Dendritic cell treated with granulocyte-macrophage colony-stimulating factor and Interleukin-4, amounts not matched to agents 40 ng/mL and 50 ng/mL, for 4 days (primary cell): ENCODE measurements around the gene RAMP1.
A peak's percentile ranks its signal among the peaks of the same experiment; 100 is the strongest.

Experiments
- H3K27ac Mint-ChIP-seq: one replicate; pipeline ENCODE4 v1.8.0; 2022; ENCODE audit warnings: mild to moderate bottlenecking, mixed read lengths
- H3K27me3 Mint-ChIP-seq: one replicate; pipeline ENCODE4 v1.8.0; 2022; ENCODE audit warnings: mild to moderate bottlenecking, mixed read lengths
- H3K36me3 Mint-ChIP-seq: one replicate; pipeline ENCODE4 v1.8.0; 2022; ENCODE audit warnings: low read depth, mixed read lengths
- H3K4me1 Mint-ChIP-seq: one replicate; pipeline ENCODE4 v1.8.0; 2022; ENCODE audit warnings: low read depth, mixed read lengths
- H3K4me3 Mint-ChIP-seq: one replicate; pipeline ENCODE4 v1.8.0; 2022; ENCODE audit warnings: mild to moderate bottlenecking, moderate library complexity, mixed read lengths
- H3K9me3 Mint-ChIP-seq: one replicate; pipeline ENCODE4 v1.8.0; 2022; ENCODE audit warnings: mixed read lengths
- intact Hi-C: fragments of 100-400 bp; cut with micrococcal nuclease; formaldehyde crosslinking; loops from one replicate; pipeline ENCODE4 v1.15.0; 2022

RAMP1 gene

DNA sequence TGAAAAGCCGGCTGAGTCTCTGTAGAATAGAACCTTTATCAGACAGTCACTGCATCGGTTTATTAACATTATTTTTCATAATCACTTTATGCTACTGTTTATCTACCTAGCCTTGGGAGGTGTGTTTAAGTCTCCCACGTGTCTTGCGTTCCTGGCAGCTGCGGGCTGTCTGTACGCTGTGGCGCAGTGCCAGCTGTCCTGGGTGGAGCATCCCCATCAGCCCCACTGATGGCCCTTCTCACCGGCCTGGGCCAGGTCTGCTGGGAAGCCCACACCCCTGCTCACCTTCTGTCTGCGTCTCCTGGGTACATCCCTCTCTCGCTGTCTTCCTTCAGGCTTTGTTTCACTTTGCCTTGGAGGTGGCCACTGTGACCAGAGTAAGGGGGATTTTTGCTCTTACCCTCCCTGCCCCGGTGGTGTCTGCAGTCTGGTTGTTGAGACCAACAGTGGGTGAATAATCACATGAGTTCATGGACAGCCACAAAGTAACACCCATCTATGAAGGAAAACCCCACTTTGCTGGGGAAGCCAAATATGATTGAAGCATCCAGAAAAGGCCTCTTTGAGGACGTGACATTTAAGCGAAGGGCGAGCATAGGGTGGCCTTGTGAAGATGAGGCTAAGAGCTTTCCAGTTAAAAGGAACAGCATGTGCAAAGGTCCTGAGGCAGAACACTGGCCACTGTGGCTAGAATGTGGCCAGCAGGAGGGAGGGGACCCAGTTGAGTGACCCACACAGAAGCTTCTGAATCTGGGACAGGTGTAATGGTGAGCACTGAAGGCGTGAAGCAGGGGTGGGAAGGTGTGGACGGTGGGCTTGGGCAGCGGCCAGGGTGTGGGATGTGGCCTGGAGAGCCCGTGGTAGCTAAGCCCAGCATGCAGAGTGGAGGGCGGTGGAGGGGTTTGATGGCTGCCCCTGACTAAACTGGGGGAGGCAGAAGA lies 41.7 kb downstream of the RAMP1 start:
- no peaks in the 10 kb centered on the region for H3K9me3 Mint-ChIP-seq
- H3K4me3 Mint-ChIP-seq: no peak overlapping the region
- peaks cover 14% of the 10 kb centered on the region for H3K27me3 Mint-ChIP-seq
- H3K4me1 Mint-ChIP-seq: peaks cover 88% of the 10 kb centered on the region
- peaks cover 62% of the 10 kb centered on the region for H3K36me3 Mint-ChIP-seq
- intact Hi-C loops: no loop called here
- peak overlapping the region; percentile 73 for H3K27ac Mint-ChIP-seq

DNA sequence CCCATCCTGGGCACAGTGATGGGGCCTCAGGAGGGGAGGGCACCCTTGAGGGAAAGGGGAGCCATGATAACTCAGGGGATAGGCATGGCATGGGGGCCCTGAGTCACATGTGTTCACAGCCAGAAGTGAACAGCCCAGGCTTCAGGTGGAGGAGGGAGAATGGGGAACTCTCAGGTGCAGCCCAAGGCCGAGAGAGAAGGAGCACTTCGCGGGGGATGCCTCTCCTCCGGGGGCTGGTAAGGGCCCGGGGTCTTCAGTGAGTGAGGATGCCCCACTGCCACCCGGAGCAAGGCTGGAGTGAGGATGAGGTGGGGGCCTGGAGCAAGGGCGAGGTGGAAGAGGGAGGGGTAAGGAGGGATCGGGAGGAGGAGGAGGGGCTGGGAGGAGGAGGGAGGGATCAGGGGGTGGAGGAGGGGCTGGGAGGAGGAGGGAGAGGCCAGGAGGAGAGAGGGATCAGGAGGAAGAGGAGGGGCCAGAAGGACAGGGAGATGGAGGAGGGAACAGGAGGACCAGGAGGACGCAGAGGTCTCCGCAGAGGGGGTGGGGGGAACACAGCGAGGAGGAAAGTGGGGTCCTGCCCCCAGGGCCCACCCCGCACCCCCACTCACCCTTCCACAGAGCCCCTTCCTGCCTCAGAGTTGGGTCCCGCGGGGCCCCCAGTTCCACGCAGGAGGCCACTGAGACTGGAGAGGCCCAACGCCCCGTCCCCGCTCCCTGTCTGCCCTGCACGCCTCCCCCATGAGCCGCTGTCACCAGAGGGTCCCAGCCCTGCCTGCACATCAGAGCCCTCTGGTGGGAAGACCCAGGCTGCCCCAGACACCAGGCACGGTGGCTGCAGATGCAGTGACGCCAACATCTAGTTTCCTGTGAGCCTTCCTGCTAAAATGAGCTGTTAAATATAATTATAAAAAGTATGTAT lies 42.8 kb downstream of the RAMP1 start:
- peaks cover 6% of the 10 kb centered on the region for H3K9me3 Mint-ChIP-seq
- intact Hi-C loops: no loop called here
- H3K27me3 Mint-ChIP-seq: peaks cover 17% of the 10 kb centered on the region
- H3K36me3 Mint-ChIP-seq: peaks cover 58% of the 10 kb centered on the region
- no peak overlapping the region for H3K4me3 Mint-ChIP-seq
- peaks cover 84% of the 10 kb centered on the region for H3K4me1 Mint-ChIP-seq
- peak overlapping the region; percentile 73 for H3K27ac Mint-ChIP-seq

DNA sequence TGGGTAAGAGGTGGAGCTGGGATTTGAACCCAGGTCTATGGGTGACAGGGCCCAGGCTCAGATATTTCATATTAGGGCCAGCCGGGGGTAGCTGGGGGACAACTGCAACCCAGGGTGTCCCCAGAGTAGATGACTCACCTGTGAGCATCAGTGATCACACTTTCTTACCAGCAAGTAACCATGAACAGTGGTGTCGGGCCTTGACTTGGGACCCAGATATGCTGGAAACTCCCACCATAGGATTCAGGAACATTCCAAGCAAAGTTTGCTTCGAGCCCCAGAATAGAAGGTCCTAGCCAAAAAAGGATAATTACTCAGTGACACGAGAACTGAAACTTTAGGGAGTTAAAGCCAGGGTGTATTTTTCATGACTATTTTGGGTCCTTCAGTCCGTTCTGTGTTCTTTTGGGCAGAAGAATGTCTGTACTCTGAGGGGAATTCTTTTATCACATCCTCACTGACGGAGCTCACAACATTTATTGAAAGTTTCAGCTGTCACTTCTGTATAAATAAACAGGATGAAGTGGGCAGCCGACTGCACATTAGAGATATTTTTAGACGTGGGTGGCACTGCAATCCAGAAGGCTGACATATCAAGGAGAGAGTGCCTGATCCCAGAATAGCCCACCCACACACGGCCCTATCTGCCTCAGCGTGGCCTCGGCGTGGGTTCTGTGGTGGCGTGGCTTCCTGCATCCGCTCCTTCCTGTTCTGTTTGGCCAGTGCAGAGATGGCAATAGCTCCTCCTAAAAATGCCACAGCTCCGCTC lies 45.6 kb downstream of the RAMP1 start:
- H3K36me3 Mint-ChIP-seq: peaks cover 73% of the 10 kb centered on the region
- H3K27me3 Mint-ChIP-seq: peaks cover 18% of the 10 kb centered on the region
- peak overlapping the region; percentile 42 for H3K4me3 Mint-ChIP-seq
- peaks cover 63% of the 10 kb centered on the region for H3K4me1 Mint-ChIP-seq
- intact Hi-C loops: no loop called here
- peak overlapping the region; percentile 87 for H3K27ac Mint-ChIP-seq
- H3K9me3 Mint-ChIP-seq: peaks cover 12% of the 10 kb centered on the region

- H3K4me1 Mint-ChIP-seq: peaks cover 57% of the 10 kb centered on the region
- intact Hi-C loops: no loop called here
- peak overlapping the region; percentile 16 for H3K27ac Mint-ChIP-seq
- H3K4me3 Mint-ChIP-seq: no peak overlapping the region
- H3K36me3 Mint-ChIP-seq: peaks cover 77% of the 10 kb centered on the region
- peaks cover 8% of the 10 kb centered on the region for H3K27me3 Mint-ChIP-seq
- peaks cover 12% of the 10 kb centered on the region for H3K9me3 Mint-ChIP-seq
Observed at GRCh38 chr2:237907144-237907543, 47.7 kb downstream of the RAMP1 start.

- Mint-ChIP-seq H3K4me1 (peaks cover 39% of the 10 kb centered on the region), H3K4me3 (no peak overlapping the region), H3K27ac (peak overlapping the region; percentile 21), H3K27me3 (peaks cover 9% of the 10 kb centered on the region), H3K9me3 (peaks cover 12% of the 10 kb centered on the region), H3K36me3 (peaks cover 76% of the 10 kb centered on the region)
- intact Hi-C loops: no loop called here
Observed at GRCh38 chr2:237909075-237909695, 49.8 kb downstream of the RAMP1 start.

DNA sequence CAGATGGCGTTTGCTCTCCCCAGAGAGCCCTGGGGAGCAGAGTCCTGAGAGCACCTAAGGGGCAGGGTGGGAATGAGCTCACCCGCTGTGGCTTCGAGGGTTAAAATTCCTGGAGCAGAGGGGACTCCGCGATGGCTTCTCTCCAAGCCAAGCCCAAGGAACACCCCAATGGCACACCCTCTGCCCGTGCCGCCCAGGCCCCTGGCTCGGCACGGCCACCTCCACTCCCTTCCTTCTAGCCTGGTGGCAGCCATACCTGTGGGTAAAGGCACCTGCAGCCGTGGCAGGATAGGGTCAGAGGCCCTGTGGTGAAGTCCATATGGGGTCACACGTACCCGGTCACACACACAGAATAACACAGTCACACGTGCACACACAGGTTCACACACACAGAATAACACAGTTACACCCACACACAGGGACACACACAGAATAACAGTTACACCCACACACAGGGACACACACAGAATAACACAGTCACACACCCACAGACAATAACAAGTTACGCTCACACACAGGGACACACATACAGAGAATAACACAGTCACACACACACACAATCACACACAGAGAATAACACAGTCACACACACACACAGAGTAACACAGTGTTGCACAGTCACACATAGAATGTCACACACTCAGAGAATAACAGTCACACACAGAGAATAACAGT lies 50.5 kb downstream of the RAMP1 start:
- Mint-ChIP-seq H3K27me3 (peaks cover 9% of the 10 kb centered on the region), H3K36me3 (peaks cover 76% of the 10 kb centered on the region), H3K27ac (peak overlapping the region; percentile 21), H3K4me3 (no peak overlapping the region), H3K4me1 (peaks cover 35% of the 10 kb centered on the region), H3K9me3 (peaks cover 12% of the 10 kb centered on the region)
- intact Hi-C loops: no loop called here

DNA sequence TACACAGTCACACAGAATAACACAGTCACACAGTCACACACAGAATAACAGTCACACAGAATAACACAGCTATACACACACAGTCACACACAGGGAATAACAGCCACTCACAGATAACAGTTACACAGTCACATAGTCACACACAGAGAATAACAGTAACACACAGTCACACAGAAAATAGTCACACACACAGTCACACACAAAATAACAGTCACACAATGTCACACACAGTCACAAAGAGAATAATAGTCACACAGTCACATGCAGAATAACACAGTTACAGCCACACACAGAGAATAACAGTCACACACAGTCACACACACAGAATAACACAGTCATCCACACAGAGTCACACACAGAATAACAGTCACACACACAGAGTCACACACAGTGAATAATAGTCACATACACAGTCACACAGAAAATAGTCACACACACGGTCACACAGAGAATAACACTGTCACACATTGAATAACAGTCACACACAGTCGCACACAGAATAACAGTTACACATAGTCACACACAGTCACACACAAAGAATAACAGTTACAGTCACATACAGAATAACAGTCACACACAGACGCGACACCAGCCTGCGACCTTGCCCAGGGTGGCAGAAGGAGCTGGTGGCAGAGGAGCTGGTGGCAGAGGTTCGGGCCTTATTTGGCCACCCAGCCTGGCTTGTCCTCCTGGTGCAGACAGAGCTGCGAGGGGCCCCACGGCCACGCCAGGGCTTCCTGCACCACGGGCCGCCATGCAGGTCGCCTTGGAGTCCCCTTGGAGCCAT lies 51.3 kb downstream of the RAMP1 start:
- Mint-ChIP-seq H3K4me1 (peaks cover 27% of the 10 kb centered on the region), H3K27me3 (peaks cover 9% of the 10 kb centered on the region), H3K27ac (peak overlapping the region; percentile 9)

GRCh38 chr2:237911363-237912017 lies 52.1 kb downstream of the RAMP1 start:
- H3K27me3 Mint-ChIP-seq: peaks cover 15% of the 10 kb centered on the region
- intact Hi-C loops: no loop called here
- no peak overlapping the region for H3K27ac Mint-ChIP-seq

More for the DNA sequence above, 51.3 kb downstream of the RAMP1 start:
- intact Hi-C loops: no loop called here
- Mint-ChIP-seq H3K9me3 (peaks cover 12% of the 10 kb centered on the region), H3K4me3 (no peak overlapping the region), H3K36me3 (peaks cover 70% of the 10 kb centered on the region)

DNA sequence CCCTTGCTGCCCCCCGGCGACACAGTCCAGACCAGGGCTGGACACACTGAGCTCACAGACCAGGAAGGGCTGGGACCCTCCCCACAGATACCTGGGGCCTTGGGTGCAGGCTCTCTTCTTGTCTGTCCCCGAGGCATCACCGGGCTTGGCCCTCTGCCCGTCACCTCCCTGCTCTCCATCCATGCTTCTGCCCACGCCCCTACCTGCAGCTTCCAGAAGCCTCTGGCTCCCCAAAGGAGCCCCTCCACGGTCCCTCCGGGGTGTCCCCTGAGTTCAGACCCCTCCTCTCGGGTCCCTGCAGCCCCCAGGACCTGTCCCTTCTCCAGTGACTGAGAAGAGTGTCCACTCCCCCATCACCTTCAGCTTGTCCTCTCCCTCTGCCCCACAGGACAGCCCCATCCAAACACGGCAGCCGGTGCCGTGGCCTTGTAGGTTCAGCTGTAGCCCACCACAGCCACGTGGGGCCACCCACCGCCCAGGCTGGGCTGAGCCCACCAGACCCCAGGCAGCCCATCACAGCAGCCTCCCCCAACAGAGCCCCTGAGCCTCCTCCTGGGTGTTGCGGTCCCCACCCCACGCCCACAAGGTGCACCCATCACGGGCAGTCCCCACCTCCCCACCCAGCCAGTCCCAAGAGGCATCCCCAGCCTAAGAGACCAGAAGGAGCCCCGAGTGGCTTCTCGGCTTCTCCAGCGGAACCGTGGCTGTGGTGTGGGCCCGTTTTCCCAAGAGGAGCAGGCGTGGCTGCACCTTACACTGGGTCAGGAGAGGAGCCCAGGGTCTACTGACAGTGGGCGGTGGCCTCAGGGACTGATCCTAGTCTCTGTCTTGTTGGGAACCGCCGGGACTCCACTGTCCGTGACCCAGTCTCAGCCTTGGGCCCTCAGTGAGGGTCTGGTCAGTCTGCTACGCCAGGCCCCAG lies 53.1 kb downstream of the RAMP1 start:
- Mint-ChIP-seq H3K27ac (peak overlapping the region; percentile 22), H3K36me3 (peaks cover 70% of the 10 kb centered on the region), H3K4me3 (no peak overlapping the region), H3K4me1 (peaks cover 25% of the 10 kb centered on the region), H3K27me3 (peaks cover 14% of the 10 kb centered on the region), H3K9me3 (peaks cover 3% of the 10 kb centered on the region)
- intact Hi-C loops: no loop called here

More at GRCh38 chr2:237911363-237912017, 52.1 kb downstream of the RAMP1 start:
- H3K4me1 Mint-ChIP-seq: peaks cover 28% of the 10 kb centered on the region
- no peak overlapping the region for H3K4me3 Mint-ChIP-seq
- peaks cover 12% of the 10 kb centered on the region for H3K9me3 Mint-ChIP-seq
- peaks cover 77% of the 10 kb centered on the region for H3K36me3 Mint-ChIP-seq

GRCh38 chr2:237913193-237913917 lies 53.9 kb downstream of the RAMP1 start:
- Mint-ChIP-seq H3K4me1 (peaks cover 25% of the 10 kb centered on the region), H3K36me3 (peaks cover 64% of the 10 kb centered on the region), H3K27me3 (peaks cover 16% of the 10 kb centered on the region), H3K9me3 (no peaks in the 10 kb centered on the region), H3K27ac (peak overlapping the region; percentile 22), H3K4me3 (no peak overlapping the region)
- intact Hi-C loops: no loop called here
